ENCODE data around the gene NGEF. TPM values are rescaled to one million over a fixed set of nuclear protein-coding genes. Genes with fewer than 3 reads are reported as not detected.
"Not testable (repeated sequence)": the region's sequence is repeated elsewhere in the genome, so short reads cannot be mapped to it uniquely, and the experiment has no call there.

Gene NGEF
- total RNA-seq, 4 donors from 2014 or later: 14.4 to 25.0 (median 17.9) TPM

DNA sequence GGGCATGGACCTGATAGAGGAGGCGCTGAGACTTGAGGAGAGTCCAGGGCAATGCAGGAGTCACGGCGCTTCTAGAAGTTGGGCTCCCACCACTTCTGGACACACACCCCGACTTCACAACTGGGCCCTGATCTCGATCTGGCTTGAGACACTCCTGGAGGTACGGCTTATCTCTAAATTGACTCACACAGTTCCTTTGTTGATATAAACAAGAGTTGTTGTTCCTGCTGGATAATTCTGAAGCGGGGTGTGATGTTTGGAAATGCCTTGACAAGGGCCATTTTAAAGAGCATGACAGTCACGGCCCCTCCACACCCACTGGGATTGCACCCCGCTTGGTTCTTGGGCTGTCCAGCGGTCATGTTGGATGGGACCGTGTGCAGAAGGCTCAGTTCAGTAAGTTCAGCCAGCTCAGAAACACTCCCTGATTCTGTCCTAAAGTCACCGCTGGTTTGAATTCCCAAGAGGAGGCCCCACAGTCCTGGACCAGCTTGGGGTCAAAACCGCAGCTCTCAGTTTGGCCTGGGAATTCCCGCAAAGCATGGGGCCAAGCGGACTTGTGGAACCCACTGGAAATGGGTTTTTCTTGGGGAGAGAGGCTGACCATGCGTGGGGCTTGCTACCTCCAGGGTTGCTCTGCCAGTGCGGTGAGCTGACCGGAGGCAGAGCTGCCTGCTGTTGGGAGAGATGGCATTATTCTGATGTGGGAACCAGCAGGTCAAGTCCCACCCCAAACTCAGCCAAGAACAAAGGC lies 10.1 kb upstream of the NGEF start:
- no peak for DNase-seq (ENCODE audit: low spot score in 2 of 2)
- TF ChIP-seq, protein P1, sequence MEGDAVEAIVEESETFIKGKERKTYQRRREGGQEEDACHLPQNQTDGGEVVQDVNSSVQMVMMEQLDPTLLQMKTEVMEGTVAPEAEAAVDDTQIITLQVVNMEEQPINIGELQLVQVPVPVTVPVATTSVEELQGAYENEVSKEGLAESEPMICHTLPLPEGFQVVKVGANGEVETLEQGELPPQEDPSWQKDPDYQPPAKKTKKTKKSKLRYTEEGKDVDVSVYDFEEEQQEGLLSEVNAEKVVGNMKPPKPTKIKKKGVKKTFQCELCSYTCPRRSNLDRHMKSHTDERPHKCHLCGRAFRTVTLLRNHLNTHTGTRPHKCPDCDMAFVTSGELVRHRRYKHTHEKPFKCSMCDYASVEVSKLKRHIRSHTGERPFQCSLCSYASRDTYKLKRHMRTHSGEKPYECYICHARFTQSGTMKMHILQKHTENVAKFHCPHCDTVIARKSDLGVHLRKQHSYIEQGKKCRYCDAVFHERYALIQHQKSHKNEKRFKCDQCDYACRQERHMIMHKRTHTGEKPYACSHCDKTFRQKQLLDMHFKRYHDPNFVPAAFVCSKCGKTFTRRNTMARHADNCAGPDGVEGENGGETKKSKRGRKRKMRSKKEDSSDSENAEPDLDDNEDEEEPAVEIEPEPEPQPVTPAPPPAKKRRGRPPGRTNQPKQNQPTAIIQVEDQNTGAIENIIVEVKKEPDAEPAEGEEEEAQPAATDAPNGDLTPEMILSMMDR (IDR thresholded peaks at IDR 0.05): no peak
- TF ChIP-seq POLR2A (IDR thresholded peaks at IDR 0.05) (no peak), POLR2AphosphoS5 (IDR thresholded peaks at IDR 0.05) (no peak), EP300 (IDR thresholded peaks at IDR 0.05) (no peak)
- Histone ChIP-seq H3K27me3 (no peaks in the 10 kb centered on the region), H3K4me3 (no peak overlapping the region), H3K4me1 (no peaks in the 10 kb centered on the region), H3K27ac (no peak overlapping the region), H3K36me3 (no peaks in the 10 kb centered on the region), H3K9me3 (no peaks in the 10 kb centered on the region)
- 86% methylated on average over 15 of the region's 18 CpGs for WGBS

DNA sequence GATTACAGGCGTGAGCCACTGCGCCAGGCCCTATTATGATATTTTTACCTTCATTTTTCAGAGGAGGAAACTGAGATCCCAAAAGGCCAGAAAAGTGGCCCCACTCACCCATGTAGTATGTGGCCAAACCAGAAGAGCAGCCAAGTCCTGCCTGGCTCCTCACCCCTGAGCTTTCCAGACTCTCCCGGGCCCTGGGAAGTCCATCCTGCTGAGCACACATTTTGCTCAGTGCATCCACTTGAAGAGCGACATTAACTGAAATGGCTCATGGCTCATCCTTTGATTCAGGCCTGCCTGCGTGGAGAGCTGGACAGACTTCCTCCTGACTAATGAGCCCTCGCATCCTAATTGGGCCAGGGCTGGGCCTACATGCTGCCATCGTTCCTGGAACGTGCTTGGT lies 9.5 kb upstream of the NGEF start:
- no peak for DNase-seq (ENCODE audit: low spot score in 2 of 2)
- H3K27me3 ChIP-seq: no peaks in the 10 kb centered on the region
- no peak for TF ChIP-seq POLR2AphosphoS5 (IDR thresholded peaks at IDR 0.05)
- TF ChIP-seq, protein P1 (IDR thresholded peaks at IDR 0.05): no peak
- no peak for TF ChIP-seq POLR2A (IDR thresholded peaks at IDR 0.05)
- no peak for TF ChIP-seq EP300 (IDR thresholded peaks at IDR 0.05)
- H3K36me3 ChIP-seq: no peaks in the 10 kb centered on the region
- H3K27ac ChIP-seq: no peak overlapping the region
- no peak overlapping the region for H3K4me3 ChIP-seq
- H3K9me3 ChIP-seq: no peaks in the 10 kb centered on the region
- no peaks in the 10 kb centered on the region for H3K4me1 ChIP-seq
- 96% methylated on average over 6 of the region's 8 CpGs for WGBS

DNA sequence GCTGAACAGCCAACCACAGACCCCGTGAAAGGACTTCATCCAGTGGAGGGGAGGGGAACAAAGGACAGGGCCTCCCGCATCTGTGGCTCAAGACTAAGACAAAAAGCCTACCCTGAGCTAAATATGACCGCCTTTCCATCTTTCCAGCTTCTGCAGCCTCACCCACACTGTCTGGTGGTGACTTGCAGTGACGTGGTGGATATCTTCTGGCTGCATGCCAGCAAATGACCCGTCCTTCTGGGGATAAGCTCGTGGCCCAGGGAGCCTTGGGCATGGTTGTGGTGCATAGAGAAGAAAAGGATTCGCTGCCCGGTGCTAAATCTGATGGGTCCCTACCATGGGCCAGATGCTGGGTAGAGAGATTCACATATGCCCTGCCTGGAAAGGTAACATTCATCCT lies 8.7 kb upstream of the NGEF start:
- Histone ChIP-seq H3K27me3 (no peaks in the 10 kb centered on the region), H3K27ac (no peak overlapping the region), H3K4me1 (no peaks in the 10 kb centered on the region), H3K36me3 (no peaks in the 10 kb centered on the region), H3K9me3 (no peaks in the 10 kb centered on the region), H3K4me3 (no peak overlapping the region)
- no peak for DNase-seq (ENCODE audit: low spot score in 2 of 2)
- TF ChIP-seq POLR2A (IDR thresholded peaks at IDR 0.05) (no peak), POLR2AphosphoS5 (IDR thresholded peaks at IDR 0.05) (no peak), EP300 (IDR thresholded peaks at IDR 0.05) (no peak)
- TF ChIP-seq, protein P1 (IDR thresholded peaks at IDR 0.05): no peak
- 74% methylated on average over 8 of the region's 8 CpGs for WGBS

DNA sequence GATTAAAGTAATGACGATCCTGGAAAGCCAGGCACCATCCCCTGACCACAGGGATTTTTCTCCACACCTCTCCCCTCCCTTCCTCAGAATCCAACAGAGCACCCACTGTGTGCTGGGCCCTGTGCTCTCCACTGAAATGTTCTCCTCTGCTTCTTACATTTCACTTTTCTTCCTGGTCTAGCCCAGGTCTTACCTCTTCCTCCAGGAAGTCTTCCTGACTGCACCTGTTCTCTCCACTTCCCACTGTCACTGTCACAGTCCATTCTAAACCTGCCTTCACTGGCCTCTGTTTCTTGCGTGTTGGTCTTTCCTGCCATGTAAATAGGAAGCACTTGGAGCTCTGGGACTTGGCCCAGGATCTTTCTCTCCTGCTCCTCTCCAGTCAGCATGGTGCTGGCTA lies 7.4 kb upstream of the NGEF start:
- H3K4me1 ChIP-seq: no peaks in the 10 kb centered on the region
- H3K9me3 ChIP-seq: no peaks in the 10 kb centered on the region
- DNase-seq (ENCODE audit: low spot score in 2 of 2): no peak
- no peak overlapping the region for H3K27ac ChIP-seq
- 83% methylated on average over 2 of the region's 2 CpGs for WGBS
- H3K4me3 ChIP-seq: no peak overlapping the region
- TF ChIP-seq POLR2AphosphoS5 (IDR thresholded peaks at IDR 0.05) (no peak), EP300 (IDR thresholded peaks at IDR 0.05) (no peak), POLR2A (IDR thresholded peaks at IDR 0.05) (no peak)
- TF ChIP-seq, protein P1 (IDR thresholded peaks at IDR 0.05): no peak
- no peaks in the 10 kb centered on the region for H3K27me3 ChIP-seq
- no peaks in the 10 kb centered on the region for H3K36me3 ChIP-seq

DNA sequence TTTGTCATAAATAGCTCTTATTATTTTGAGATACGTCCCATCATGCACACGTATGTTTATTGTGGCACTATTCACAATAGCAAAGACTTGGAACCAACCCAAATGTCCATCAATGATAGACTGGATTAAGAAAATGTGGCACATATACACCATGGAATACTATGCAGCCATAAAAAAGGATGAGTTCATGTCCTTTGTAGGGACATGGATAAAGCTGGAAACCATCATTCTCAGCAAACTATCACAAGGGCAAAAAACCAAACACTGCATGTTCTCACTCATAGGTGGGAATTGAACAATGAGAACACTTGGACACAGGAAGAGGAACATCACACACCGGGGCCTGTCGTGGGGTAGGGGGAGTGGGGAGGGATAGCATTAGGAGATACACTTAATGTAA lies 6.6 kb upstream of the NGEF start:
- H3K9me3 ChIP-seq; H3K4me3 ChIP-seq; H3K27ac ChIP-seq; H3K36me3 ChIP-seq; H3K27me3 ChIP-seq; DNase-seq (ENCODE audit: low spot score in 2 of 2); H3K4me1 ChIP-seq: not testable (repeated sequence)
- WGBS: 93% methylated on average over 4 of the region's 4 CpGs

DNA sequence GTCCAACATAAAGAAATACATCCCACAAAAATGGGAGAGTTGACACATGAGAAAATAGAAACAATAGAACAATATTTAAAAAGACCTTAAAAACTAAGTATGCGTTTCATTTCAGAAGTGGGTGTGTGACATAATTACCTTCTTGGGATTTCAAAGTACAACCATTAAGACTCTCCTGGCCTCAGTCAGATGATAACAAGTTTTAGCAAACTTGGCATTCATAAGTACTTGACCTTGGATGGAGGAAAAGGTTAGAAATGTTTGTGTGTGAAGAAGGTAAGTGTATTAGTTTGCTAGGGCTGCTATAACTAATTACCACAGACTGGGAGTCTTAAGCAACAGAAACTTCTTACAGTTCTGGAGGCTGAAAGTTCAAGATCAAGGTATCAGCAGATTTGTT lies 4.9 kb upstream of the NGEF start:
- Histone ChIP-seq H3K27me3 (no peaks in the 10 kb centered on the region), H3K36me3 (no peaks in the 10 kb centered on the region), H3K9me3 (no peaks in the 10 kb centered on the region), H3K4me1 (no peaks in the 10 kb centered on the region), H3K4me3 (no peak overlapping the region), H3K27ac (no peak overlapping the region)
- TF ChIP-seq, protein P1 (IDR thresholded peaks at IDR 0.05): no peak
- TF ChIP-seq EP300 (IDR thresholded peaks at IDR 0.05): no peak
- no peak for TF ChIP-seq POLR2AphosphoS5 (IDR thresholded peaks at IDR 0.05)
- TF ChIP-seq POLR2A (IDR thresholded peaks at IDR 0.05): no peak
- WGBS: 89% methylated on average over 1 of the region's 1 CpG
- no peak for DNase-seq (ENCODE audit: low spot score in 2 of 2)

All from suprapubic skin (tissue), 4 donors.